H9 (cell line): Measurements from ENCODE around the gene MLST8. TPM values are rescaled to one million over a fixed set of nuclear protein-coding genes. Genes with fewer than 3 reads are reported as not detected.

ENCODE experiments used
- DNase-seq: peaks from one replicate; pipeline ENCODE4 v3.0.0-alpha.2; 2017
- H2AFZ ChIP-seq: one replicate; pipeline ENCODE4 v1.6.1; 2013; ENCODE audit warnings: mild to moderate bottlenecking, low read length, control low read depth, moderate library complexity
- H2AK5ac ChIP-seq: 2 replicates; pipeline ENCODE4 v1.6.1; 2013; ENCODE audit warnings: low read length, control low read depth, mixed read lengths; ENCODE audit not compliant: insufficient read length
- H2BK120ac ChIP-seq: one replicate; pipeline ENCODE4 v1.6.1; 2013; ENCODE audit warnings: low read depth, mild to moderate bottlenecking, low read length, control low read depth, inconsistent platforms; ENCODE audit not compliant: poor library complexity, severe bottlenecking
- H2BK12ac ChIP-seq: 2 replicates; pipeline ENCODE4 v1.6.1; 2013; ENCODE audit warnings: low read length, control low read depth, mixed read lengths, low read depth; ENCODE audit not compliant: insufficient read length
- H2BK15ac ChIP-seq: 2 replicates; pipeline ENCODE4 v1.6.1; 2013; ENCODE audit warnings: low read depth, low read length, control low read depth
- H2BK20ac ChIP-seq: one replicate; pipeline ENCODE4 v1.6.1; 2013; ENCODE audit warnings: low read depth, mild to moderate bottlenecking, low read length, control low read depth, inconsistent platforms; ENCODE audit not compliant: poor library complexity, severe bottlenecking
- H2BK5ac ChIP-seq: 2 replicates; pipeline ENCODE4 v1.6.1; 2013; ENCODE audit warnings: low read length, control low read depth, mixed read lengths; ENCODE audit not compliant: insufficient read length
- H3K14ac ChIP-seq: 2 replicates; pipeline ENCODE4 v1.6.1; 2013; ENCODE audit warnings: low read length, control low read depth; ENCODE audit not compliant: insufficient read depth
- H3K18ac ChIP-seq: 2 replicates; pipeline ENCODE4 v1.6.1; 2013; ENCODE audit warnings: low read depth, mild to moderate bottlenecking, mixed read lengths, low read length, control low read depth; ENCODE audit not compliant: insufficient read length
- H3K23ac ChIP-seq: 2 replicates; pipeline ENCODE4 v1.6.1; 2013; ENCODE audit warnings: low read length, control low read depth, mixed read lengths, low read depth; ENCODE audit not compliant: insufficient read length
- H3K23me2 ChIP-seq: 2 replicates; pipeline ENCODE4 v1.6.1; 2013; ENCODE audit warnings: low read depth, mild to moderate bottlenecking, mixed read lengths, low read length, control low read depth; ENCODE audit not compliant: insufficient read length, poor library complexity, severe bottlenecking
- H3K27ac ChIP-seq: 2 replicates; pipeline ENCODE4 v1.5.1; 2013; ENCODE audit warnings: low read length, control low read depth, mixed read lengths, low read depth; ENCODE audit not compliant: insufficient read length
- H3K27me3 ChIP-seq: 2 replicates; pipeline ENCODE4 v1.6.1; 2013; ENCODE audit warnings: low read length, control low read depth, inconsistent platforms; ENCODE audit not compliant: insufficient read depth
- H3K4ac ChIP-seq: 2 replicates; pipeline ENCODE4 v1.6.1; 2013; ENCODE audit warnings: low read depth, mild to moderate bottlenecking, control low read depth, inconsistent platforms, low read length, moderate library complexity
- H3K4me1 ChIP-seq: 2 replicates; pipeline ENCODE4 v1.6.1; 2013; ENCODE audit warnings: low read length, control low read depth, inconsistent platforms; ENCODE audit not compliant: insufficient read depth
- H3K4me2 ChIP-seq: 2 replicates; pipeline ENCODE4 v1.6.1; 2013; ENCODE audit warnings: low read length, control low read depth, mixed read lengths; ENCODE audit not compliant: insufficient read length, insufficient read depth
- H3K56ac ChIP-seq: 2 replicates; pipeline ENCODE4 v1.6.1; 2013; ENCODE audit warnings: low read depth, mild to moderate bottlenecking, mixed read lengths, low read length, control low read depth; ENCODE audit not compliant: insufficient read length
- H3K79me1 ChIP-seq: 2 replicates; pipeline ENCODE4 v1.6.1; 2013; ENCODE audit warnings: low read depth, mild to moderate bottlenecking, moderate library complexity, low read length, control low read depth, inconsistent platforms; ENCODE audit not compliant: insufficient read depth, poor library complexity, severe bottlenecking
- H3K79me2 ChIP-seq: 2 replicates; pipeline ENCODE4 v1.6.1; 2013; ENCODE audit warnings: low read length, control low read depth, inconsistent platforms; ENCODE audit not compliant: insufficient read depth
- H3K9ac ChIP-seq: 2 replicates; pipeline ENCODE4 v1.6.1; 2013; ENCODE audit warnings: low read length, control low read depth, mixed read lengths; ENCODE audit not compliant: insufficient read length; ENCODE audit errors: extremely low read depth
- H3K9me3 ChIP-seq: one replicate; pipeline ENCODE4 v1.6.1; 2013; ENCODE audit warnings: low read depth, low read length, inconsistent platforms; ENCODE audit not compliant: control insufficient read depth
- H3T11ph ChIP-seq: one replicate; pipeline ENCODE4 v1.6.1; 2013; ENCODE audit warnings: mild to moderate bottlenecking, low read length, control low read depth, inconsistent platforms
- H4K20me1 ChIP-seq: one replicate; pipeline ENCODE4 v1.6.1; 2013; ENCODE audit not compliant: control insufficient read depth, insufficient read length, insufficient read depth
- H4K5ac ChIP-seq: 2 replicates; pipeline ENCODE4 v1.6.1; 2013; ENCODE audit warnings: low read depth, mild to moderate bottlenecking, mixed read lengths, low read length, control low read depth; ENCODE audit not compliant: insufficient read length
- H4K8ac ChIP-seq: replicated peaks from 2 replicates; pipeline ENCODE4 v1.6.1; 2013; ENCODE audit warnings: low read length, control low read depth, mixed read lengths, low read depth; ENCODE audit not compliant: insufficient read length
- H4K91ac ChIP-seq: 2 replicates; pipeline ENCODE4 v1.6.1; 2013; ENCODE audit warnings: low read depth, mild to moderate bottlenecking, moderate library complexity, mixed read lengths, low read length, control low read depth; ENCODE audit not compliant: insufficient read length
- H3K27ac Mint-ChIP-seq, 3 experiments: 2 replicates in 2 of 3; 3 replicates in 1 of 3; pipeline ENCODE4 v1.8.0; 2020 to 2021; ENCODE audit warnings: mixed read lengths in 3 of 3, mild to moderate bottlenecking in 1 of 3, moderate library complexity in 1 of 3
- H3K27me3 Mint-ChIP-seq: 2 replicates; pipeline ENCODE4 v1.8.0; 2021; ENCODE audit warnings: low read depth, mild to moderate bottlenecking, moderate library complexity, mixed read lengths
- H3K36me3 Mint-ChIP-seq, 3 experiments: 2 replicates in 2 of 3; 3 replicates in 1 of 3; pipeline ENCODE4 v1.8.0; 2020 to 2021; ENCODE audit warnings: low read depth in 3 of 3, mixed read lengths in 3 of 3; ENCODE audit not compliant: insufficient read depth in 1 of 3
- H3K4me1 Mint-ChIP-seq, 2 experiments: 2 replicates each; pipeline ENCODE4 v1.8.0; 2020; ENCODE audit warnings: mixed read lengths in 2 of 2
- H3K4me3 Mint-ChIP-seq, 2 experiments: 2 replicates in 1 of 2; 3 replicates in 1 of 2; pipeline ENCODE4 v1.8.0; 2020 to 2021; ENCODE audit warnings: mild to moderate bottlenecking in 2 of 2, mixed read lengths in 2 of 2, moderate library complexity in 1 of 2
- H3K9me3 Mint-ChIP-seq, 2 experiments: 2 replicates in 1 of 2; 3 replicates in 1 of 2; pipeline ENCODE4 v1.8.0; 2020; ENCODE audit warnings: mild to moderate bottlenecking in 2 of 2, mixed read lengths in 2 of 2, moderate library complexity in 1 of 2
- CTCF ChIP-seq: fragments of 200-600 bp; sonication (generic); conservative IDR thresholded peaks from 3 replicates; pipeline ENCODE4 v1.8.0; 2021; ENCODE audit warnings: antibody characterized with exemption, mild to moderate bottlenecking
- WGBS: extraction: QIAGEN DNeasy Blood & Tissue Kit; methylation state at CpG from one replicate; pipeline ENCODE4 v1.1.7; 2013; ENCODE audit warnings: missing lambda C conversion rate, low lambda C conversion rate, mixed read lengths; ENCODE audit not compliant: insufficient read length; ENCODE audit errors: extremely low coverage; 5-methylcytosine and 5-hydroxymethylcytosine counted together
- total RNA-seq: library from RNA; stranded (reverse); gene quantifications from 2 replicates; pipeline ENCODE4 v1.2.1, GENCODE V29; 2021

MLST8 gene
- total RNA-seq, 1 experiment from 2014 or later: 74.5 TPM

- H3K27me3 ChIP-seq: no peaks in the 10 kb centered on the region
- no peak for DNase-seq
- H3K4me1 ChIP-seq: no peaks in the 10 kb centered on the region
- H2BK15ac ChIP-seq: no peak overlapping the region
- no peak overlapping the region for H3T11ph ChIP-seq
- no peak overlapping the region for H4K8ac ChIP-seq
- no CpG with 5 or more reads among the region's 21 CpGs for WGBS
- no peaks in the 10 kb centered on the region for H4K20me1 ChIP-seq
- H3K79me1 ChIP-seq: no peaks in the 10 kb centered on the region
- no peak overlapping the region for H2BK120ac ChIP-seq
- H3K56ac ChIP-seq: no peak overlapping the region
- no peak overlapping the region for H2AFZ ChIP-seq
- Mint-ChIP-seq H3K36me3 (peaks cover 11 to 44% (median 41%) of the 10 kb centered on the region in 3 experiments), H3K27ac (no peak overlapping the region), H3K27me3 (no peaks in the 10 kb centered on the region), H3K4me3 (no peak overlapping the region), H3K4me1 (no peaks in the 10 kb centered on the region), H3K9me3 (no peaks in the 10 kb centered on the region)
- H3K9me3 ChIP-seq: no peaks in the 10 kb centered on the region
- H3K23me2 ChIP-seq: peaks cover 4% of the 10 kb centered on the region
- no peak overlapping the region for H2BK12ac ChIP-seq
- H4K5ac ChIP-seq: no peak overlapping the region
- H4K91ac ChIP-seq: no peak overlapping the region
- no peak overlapping the region for H2BK5ac ChIP-seq
- H3K9ac ChIP-seq: no peak overlapping the region
- no peak overlapping the region for H3K23ac ChIP-seq
- H3K27ac ChIP-seq: no peak overlapping the region
- TF ChIP-seq CTCF: no peak
- no peak overlapping the region for H3K4me2 ChIP-seq
- no peak overlapping the region for H2BK20ac ChIP-seq
- H3K79me2 ChIP-seq: no peaks in the 10 kb centered on the region
- no peak overlapping the region for H3K18ac ChIP-seq
- H3K14ac ChIP-seq: no peak overlapping the region
- no peak overlapping the region for H3K4ac ChIP-seq
- no peak overlapping the region for H2AK5ac ChIP-seq
Observed at GRCh38 chr16:2174396-2175131, 30.7 kb upstream of the MLST8 start.
